Astrocyte of the spinal cord (primary cell): ENCODE results near the gene SPTBN2.

Experiments
- DNase-seq: peaks from one replicate; pipeline ENCODE4 v3.0.0; 2011; ENCODE audit warnings: low read depth, low spot score
- H3K4me3 ChIP-seq: 2 replicates; pipeline ENCODE4 v1.5.1; 2011; ENCODE audit warnings: low read depth, mild to moderate bottlenecking, low read length, moderate library complexity
- CTCF ChIP-seq: IDR thresholded peaks from 2 replicates; pipeline ENCODE4 v1.5.1; 2012; ENCODE audit warnings: low read depth, mild to moderate bottlenecking, low read length, inconsistent platforms
- in situ Hi-C: cut with HindIII; loops from 2 replicates; pipeline ENCODE4 v1.10.0; 2017; ENCODE audit warnings: low sequenced_read_pairs

SPTBN2 gene

GRCh38 chr11:66710384-66710930 is 18.6 kb downstream of the SPTBN2 start:
- no peak overlapping the region for H3K4me3 ChIP-seq
- no peak for DNase-seq
- TF ChIP-seq CTCF: no peak
- in situ Hi-C loops: no loop called here

GRCh38 chr11:66708701-66709100 is 20.3 kb downstream of the SPTBN2 start:
- TF ChIP-seq CTCF: no peak
- no peak overlapping the region for H3K4me3 ChIP-seq
- no peak for DNase-seq
- in situ Hi-C loops: no loop called here

GRCh38 chr11:66708094-66708493 is 20.9 kb downstream of the SPTBN2 start:
- H3K4me3 ChIP-seq: no peak overlapping the region
- TF ChIP-seq CTCF: no peak
- DNase-seq: no peak
- in situ Hi-C loops: no loop called here

GRCh38 chr11:66707486-66707885 is 21.5 kb downstream of the SPTBN2 start:
- in situ Hi-C loops: no loop called here

GRCh38 chr11:66706989-66707388 is 22.0 kb downstream of the SPTBN2 start:
- no peak overlapping the region for H3K4me3 ChIP-seq
- no peak for TF ChIP-seq CTCF
- in situ Hi-C loops: no loop called here
- no peak for DNase-seq

More at GRCh38 chr11:66707486-66707885, 21.5 kb downstream of the SPTBN2 start:
- no peak overlapping the region for H3K4me3 ChIP-seq
- TF ChIP-seq CTCF: no peak
- no peak for DNase-seq

GRCh38 chr11:66705587-66706335 is 23.3 kb downstream of the SPTBN2 start:
- no peak for TF ChIP-seq CTCF
- in situ Hi-C loops: no loop called here
- no peak overlapping the region for H3K4me3 ChIP-seq
- no peak for DNase-seq
